Stimulated activated CD8-positive, alpha-beta memory T cell treated with anti-CD3 and anti-CD28 coated beads, Interleukin-7, amount 100 ng/mL, for 4 hours (primary cell): ENCODE measurements around the gene ACE.

Experiments
- DNase-seq, 2 donors: peaks; one replicate each; pipeline ENCODE4 v3.0.0-alpha.2; 2020; ENCODE audit warnings: low read depth in 2 of 2

The ACE gene

GRCh38 chr17:63476854-63477479 lies at the start of gene ACE:
Gene ACE, plus strand, starts transcription at chr17:63477061. Its CDS starts 34 bp downstream, at chr17:63477095.
- DNase-seq = peak in 1 of 2 donors; percentile 20

- DNase-seq = no peak
Measured at GRCh38 chr17:63429766-63430165, 47.1 kb upstream of the ACE start.

- no peak for DNase-seq
Measured at GRCh38 chr17:63430223-63430622, 46.6 kb upstream of the ACE start.

- no peak for DNase-seq
Measured at GRCh38 chr17:63431618-63431938, 45.3 kb upstream of the ACE start.

GRCh38 chr17:63431939-63432804 lies 44.7 kb upstream of the ACE start:
- DNase-seq = no peak

GRCh38 chr17:63433746-63434591 lies 42.9 kb upstream of the ACE start:
- no peak for DNase-seq

- DNase-seq = no peak
Measured at GRCh38 chr17:63434951-63435571, 41.8 kb upstream of the ACE start.

- no peak for DNase-seq
Measured at GRCh38 chr17:63435681-63436522, 41.0 kb upstream of the ACE start.

- no peak for DNase-seq
Measured at GRCh38 chr17:63436523-63437110, 40.2 kb upstream of the ACE start.

- DNase-seq = no peak
Measured at GRCh38 chr17:63437287-63438091, 39.4 kb upstream of the ACE start.

- no peak for DNase-seq
Measured at GRCh38 chr17:63438092-63439051, 38.5 kb upstream of the ACE start.

GRCh38 chr17:63439687-63440086 lies 37.2 kb upstream of the ACE start:
- no peak for DNase-seq

GRCh38 chr17:63440127-63440769 lies 36.6 kb upstream of the ACE start:
- no peak for DNase-seq

GRCh38 chr17:63440770-63441335 lies 36.0 kb upstream of the ACE start:
- no peak for DNase-seq

- DNase-seq = no peak
Measured at GRCh38 chr17:63441654-63442053, 35.2 kb upstream of the ACE start.

GRCh38 chr17:63442074-63442473 lies 34.8 kb upstream of the ACE start:
- DNase-seq = no peak

- no peak for DNase-seq
Measured at GRCh38 chr17:63442549-63443035, 34.3 kb upstream of the ACE start.

GRCh38 chr17:63443053-63443452 lies 33.8 kb upstream of the ACE start:
- DNase-seq = no peak
